ENCODE measurements around the gene RAB33B.

RAB33B gene

DNA sequence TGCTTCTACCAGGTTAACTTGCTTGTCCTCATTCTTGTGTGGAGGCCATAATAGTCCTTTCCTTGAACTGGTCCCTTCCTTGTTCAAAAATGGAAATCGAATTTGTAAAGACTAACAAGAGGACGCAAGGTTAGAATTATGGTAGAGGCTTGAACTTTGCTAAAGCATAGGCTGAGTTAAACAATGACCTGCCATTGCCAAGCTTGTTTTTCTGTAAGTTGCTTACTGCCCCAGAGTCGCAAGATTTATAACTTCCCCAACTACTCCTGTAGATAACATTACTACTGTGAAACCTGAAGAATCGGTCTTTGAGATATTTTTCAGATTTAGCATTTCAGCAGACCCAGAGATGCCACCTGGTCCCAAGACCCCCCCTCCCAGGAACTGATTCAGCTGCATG, 45.3 kb downstream of the RAB33B start:
- no peak overlapping the region for H3K4me3 ChIP-seq (ENCODE audit: low read length)
- H3K27ac ChIP-seq (ENCODE audit: low read length): no peak overlapping the region
- H3K9me3 ChIP-seq (ENCODE audit: insufficient read depth, low read length): no peaks in the 10 kb centered on the region
- H3K4me2 ChIP-seq (ENCODE audit: low read length): no peak overlapping the region
- TF ChIP-seq, protein P1, sequence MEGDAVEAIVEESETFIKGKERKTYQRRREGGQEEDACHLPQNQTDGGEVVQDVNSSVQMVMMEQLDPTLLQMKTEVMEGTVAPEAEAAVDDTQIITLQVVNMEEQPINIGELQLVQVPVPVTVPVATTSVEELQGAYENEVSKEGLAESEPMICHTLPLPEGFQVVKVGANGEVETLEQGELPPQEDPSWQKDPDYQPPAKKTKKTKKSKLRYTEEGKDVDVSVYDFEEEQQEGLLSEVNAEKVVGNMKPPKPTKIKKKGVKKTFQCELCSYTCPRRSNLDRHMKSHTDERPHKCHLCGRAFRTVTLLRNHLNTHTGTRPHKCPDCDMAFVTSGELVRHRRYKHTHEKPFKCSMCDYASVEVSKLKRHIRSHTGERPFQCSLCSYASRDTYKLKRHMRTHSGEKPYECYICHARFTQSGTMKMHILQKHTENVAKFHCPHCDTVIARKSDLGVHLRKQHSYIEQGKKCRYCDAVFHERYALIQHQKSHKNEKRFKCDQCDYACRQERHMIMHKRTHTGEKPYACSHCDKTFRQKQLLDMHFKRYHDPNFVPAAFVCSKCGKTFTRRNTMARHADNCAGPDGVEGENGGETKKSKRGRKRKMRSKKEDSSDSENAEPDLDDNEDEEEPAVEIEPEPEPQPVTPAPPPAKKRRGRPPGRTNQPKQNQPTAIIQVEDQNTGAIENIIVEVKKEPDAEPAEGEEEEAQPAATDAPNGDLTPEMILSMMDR (IDR thresholded peaks at IDR 0.05; ENCODE audit: low read depth, low read length): no peak
- no peak for TF ChIP-seq EZH2phosphoT487 (IDR thresholded peaks at IDR 0.05; ENCODE audit: low read depth)
- no peak overlapping the region for H2AFZ ChIP-seq (ENCODE audit: low read depth, low read length)
- no peaks in the 10 kb centered on the region for H3K79me2 ChIP-seq (ENCODE audit: low read length)
- H3K27me3 ChIP-seq (ENCODE audit: low read depth, low read length): no peaks in the 10 kb centered on the region
- H3K9ac ChIP-seq (ENCODE audit: low read length): no peak overlapping the region
- H4K20me1 ChIP-seq (ENCODE audit: insufficient read depth, low read length): no peaks in the 10 kb centered on the region
- peaks cover 4% of the 10 kb centered on the region; the same call in 1 of the 2 replicates for H3K4me1 ChIP-seq (ENCODE audit: low read length)
- H3K36me3 ChIP-seq (replicated peaks; ENCODE audit: low read depth, low read length): peaks cover 6% of the 10 kb centered on the region

DNA sequence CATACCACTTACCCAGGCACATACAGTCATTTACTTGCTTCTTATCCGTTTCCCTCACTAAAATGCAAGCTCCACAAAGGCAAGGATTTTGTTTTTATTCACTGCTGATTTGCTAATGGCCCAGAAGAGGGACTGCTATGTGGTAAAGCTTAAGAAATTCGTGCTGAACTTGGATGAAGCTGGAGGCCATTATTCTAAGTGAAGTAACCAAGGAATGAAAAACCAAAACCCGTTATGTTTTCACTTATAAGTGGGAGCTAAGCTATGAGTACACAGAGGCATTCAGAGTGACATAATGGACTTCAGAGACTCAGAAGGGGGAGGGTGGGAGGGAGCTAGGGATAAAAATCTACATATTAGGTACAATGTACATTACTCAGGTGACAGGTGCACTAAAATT, 47.2 kb downstream of the RAB33B start:
- H3K36me3 ChIP-seq (replicated peaks; ENCODE audit: low read depth, low read length): peaks cover 20% of the 10 kb centered on the region
- no peaks in the 10 kb centered on the region for H4K20me1 ChIP-seq (ENCODE audit: insufficient read depth, low read length)
- H3K4me1 ChIP-seq (ENCODE audit: low read length): peaks cover 4% of the 10 kb centered on the region; the same call in 1 of the 2 replicates
- H2AFZ ChIP-seq (ENCODE audit: low read depth, low read length): no peak overlapping the region
- H3K27ac ChIP-seq (ENCODE audit: low read length): no peak overlapping the region
- TF ChIP-seq, protein P1 (IDR thresholded peaks at IDR 0.05; ENCODE audit: low read depth, low read length): no peak
- TF ChIP-seq EZH2phosphoT487 (IDR thresholded peaks at IDR 0.05; ENCODE audit: low read depth): no peak
- H3K9me3 ChIP-seq (ENCODE audit: insufficient read depth, low read length): no peaks in the 10 kb centered on the region
- H3K79me2 ChIP-seq (ENCODE audit: low read length): no peaks in the 10 kb centered on the region
- no peak overlapping the region for H3K9ac ChIP-seq (ENCODE audit: low read length)
- no peak overlapping the region for H3K4me3 ChIP-seq (ENCODE audit: low read length)
- no peaks in the 10 kb centered on the region for H3K27me3 ChIP-seq (ENCODE audit: low read depth, low read length)
- no peak overlapping the region for H3K4me2 ChIP-seq (ENCODE audit: low read length)

DNA sequence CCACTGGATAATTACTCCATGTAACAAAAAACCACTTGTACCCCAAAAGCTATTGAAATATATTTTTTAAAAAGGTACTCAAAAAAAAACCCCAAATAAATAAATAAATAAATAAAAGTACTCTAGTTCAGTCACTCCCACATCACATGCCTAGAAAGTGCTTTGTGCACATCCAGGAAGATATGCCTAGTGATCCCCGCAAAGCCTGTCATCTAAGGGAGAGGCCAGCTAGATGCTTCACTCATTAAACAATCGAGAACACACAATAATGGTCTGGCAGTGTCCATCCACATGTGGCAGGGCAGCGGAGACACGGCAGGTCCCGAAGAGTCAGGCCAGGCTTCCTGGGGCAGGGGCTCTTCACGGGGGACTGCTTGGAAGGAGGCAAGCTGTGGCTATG, 47.6 kb downstream of the RAB33B start:
- H3K36me3 ChIP-seq (replicated peaks; ENCODE audit: low read depth, low read length): peaks cover 24% of the 10 kb centered on the region
- H3K4me3 ChIP-seq (ENCODE audit: low read length): no peak overlapping the region
- H3K4me2 ChIP-seq (ENCODE audit: low read length): no peak overlapping the region
- H3K27ac ChIP-seq (ENCODE audit: low read length): no peak overlapping the region
- no peak overlapping the region for H2AFZ ChIP-seq (ENCODE audit: low read depth, low read length)
- no peaks in the 10 kb centered on the region for H4K20me1 ChIP-seq (ENCODE audit: insufficient read depth, low read length)
- H3K79me2 ChIP-seq (ENCODE audit: low read length): no peaks in the 10 kb centered on the region
- TF ChIP-seq, protein P1 (IDR thresholded peaks at IDR 0.05; ENCODE audit: low read depth, low read length): no peak
- TF ChIP-seq EZH2phosphoT487 (IDR thresholded peaks at IDR 0.05; ENCODE audit: low read depth): no peak
- no peaks in the 10 kb centered on the region for H3K27me3 ChIP-seq (ENCODE audit: low read depth, low read length)
- H3K9ac ChIP-seq (ENCODE audit: low read length): no peak overlapping the region
- no peaks in the 10 kb centered on the region for H3K9me3 ChIP-seq (ENCODE audit: insufficient read depth, low read length)
- H3K4me1 ChIP-seq (ENCODE audit: low read length): peaks cover 4% of the 10 kb centered on the region; the same call in 1 of the 2 replicates

DNA sequence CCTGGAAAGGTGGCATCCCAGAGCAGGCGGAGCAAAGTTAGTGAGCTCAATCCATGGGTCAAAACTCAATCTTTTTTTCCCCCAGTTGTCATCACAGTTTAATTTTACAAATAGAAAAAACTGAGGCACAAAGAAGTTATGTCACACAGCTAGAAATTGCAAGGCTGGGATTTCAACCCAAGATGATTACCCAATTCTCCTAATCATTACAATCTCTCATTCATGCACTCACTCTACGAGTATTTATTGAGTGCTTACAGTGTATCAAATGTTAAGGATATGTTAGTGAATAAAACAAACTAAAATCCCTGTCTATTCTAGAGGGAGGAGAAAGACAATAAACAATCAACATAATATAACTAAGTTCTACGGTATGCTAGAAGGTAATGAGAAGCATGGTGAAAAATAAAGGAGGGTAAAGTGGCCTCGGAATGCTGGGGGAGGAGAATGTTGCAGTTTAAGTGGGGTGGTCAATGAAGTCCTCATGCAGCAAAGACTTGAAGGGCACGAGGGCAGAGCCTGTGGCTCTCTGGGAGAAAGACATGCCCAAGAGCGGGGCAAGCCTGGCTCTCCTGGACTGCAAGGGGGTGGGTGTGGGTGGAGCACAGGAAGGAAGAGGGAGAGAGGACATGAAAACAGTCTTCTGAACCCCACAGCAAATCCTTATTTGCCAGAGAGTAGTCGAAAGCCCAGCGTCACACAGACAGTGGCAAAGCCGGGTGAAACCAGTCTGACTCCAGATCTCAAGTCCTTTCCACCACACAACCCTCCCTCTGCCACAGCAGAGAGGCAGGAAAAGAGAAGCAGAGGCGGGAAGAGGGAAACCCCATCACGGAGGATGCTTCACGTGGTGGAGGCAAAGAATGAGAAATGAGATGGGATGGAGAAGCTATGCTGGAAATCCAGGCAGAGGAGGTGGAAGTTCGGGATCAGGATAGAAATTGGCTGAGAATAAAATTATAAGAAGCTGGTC, 48.3 kb downstream of the RAB33B start:
- H3K4me3 ChIP-seq (ENCODE audit: low read length): no peak overlapping the region
- peaks cover 4% of the 10 kb centered on the region; the same call in 1 of the 2 replicates for H3K4me1 ChIP-seq (ENCODE audit: low read length)
- H3K9me3 ChIP-seq (ENCODE audit: insufficient read depth, low read length): no peaks in the 10 kb centered on the region
- H3K27ac ChIP-seq (ENCODE audit: low read length): no peak overlapping the region
- no peak overlapping the region for H3K4me2 ChIP-seq (ENCODE audit: low read length)
- no peaks in the 10 kb centered on the region for H3K27me3 ChIP-seq (ENCODE audit: low read depth, low read length)
- TF ChIP-seq, protein P1 (IDR thresholded peaks at IDR 0.05; ENCODE audit: low read depth, low read length): no peak
- TF ChIP-seq EZH2phosphoT487 (IDR thresholded peaks at IDR 0.05; ENCODE audit: low read depth): no peak
- H4K20me1 ChIP-seq (ENCODE audit: insufficient read depth, low read length): no peaks in the 10 kb centered on the region
- H3K9ac ChIP-seq (ENCODE audit: low read length): no peak overlapping the region
- H3K36me3 ChIP-seq (replicated peaks; ENCODE audit: low read depth, low read length): peaks cover 27% of the 10 kb centered on the region
- no peak overlapping the region for H2AFZ ChIP-seq (ENCODE audit: low read depth, low read length)
- no peaks in the 10 kb centered on the region for H3K79me2 ChIP-seq (ENCODE audit: low read length)

Measured in OCI-LY3 (cell line).